NCI-H146 treated with DMSO at 0.1 percent for 48 hours (cell line): ENCODE measurements around the gene UROD.
"Not testable (repeated sequence)": the region's sequence is repeated elsewhere in the genome, so short reads cannot be mapped to it uniquely, and the experiment has no call there.

Source experiments
- DNase-seq: peaks from one replicate; lab custom pipeline; 2025; ENCODE audit not compliant: unreplicated experiment; lab: John Stamatoyannopoulos, UW

UROD gene

GRCh38 chr1:45038240-45038639, 26.2 kb downstream of the UROD start:
- DNase-seq: no peak

GRCh38 chr1:45038661-45039364, 26.8 kb downstream of the UROD start:
- no peak for DNase-seq

DNA sequence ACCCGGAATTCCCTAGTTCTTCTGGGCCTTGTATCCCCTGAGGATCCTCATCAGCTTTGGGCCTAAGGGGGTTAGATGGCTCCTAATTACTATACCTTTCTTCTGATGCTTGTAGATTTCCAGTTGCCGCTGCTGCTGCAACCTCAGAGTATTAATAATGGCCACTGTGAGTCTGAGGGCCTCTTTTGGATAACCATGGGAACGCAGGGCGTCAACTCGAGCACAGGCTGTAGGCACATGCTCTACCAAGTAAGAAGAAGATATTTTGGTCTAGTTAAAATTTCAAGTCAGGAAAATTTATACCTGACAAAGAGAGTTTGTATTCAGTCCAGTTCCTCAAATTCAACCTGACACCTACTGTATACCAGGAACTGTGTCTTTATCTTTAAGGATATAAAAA, 28.2 kb downstream of the UROD start:
- DNase-seq: no peak

GRCh38 chr1:45043094-45043493, 31.0 kb downstream of the UROD start:
- DNase-seq: no peak

GRCh38 chr1:45044916-45045315, 32.9 kb downstream of the UROD start:
- no peak for DNase-seq

DNA sequence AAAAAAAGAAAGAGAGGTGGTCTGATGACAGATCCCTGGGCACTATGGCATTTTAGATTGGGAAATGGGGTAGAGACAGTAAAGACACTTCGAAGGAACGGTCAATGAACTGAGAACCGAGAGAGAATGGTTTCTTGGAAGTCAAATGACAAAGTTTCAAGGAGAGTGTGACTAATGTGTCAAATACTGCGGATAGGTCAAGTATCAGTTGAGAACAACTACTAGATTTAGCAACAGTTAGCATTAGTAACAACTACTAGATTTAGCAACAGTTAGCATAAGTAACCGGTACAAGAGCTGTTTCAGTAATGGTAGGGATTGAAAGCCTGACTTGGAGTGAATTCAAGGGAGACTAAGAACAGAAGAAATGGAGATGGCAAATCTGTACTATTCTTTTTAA, 35.0 kb downstream of the UROD start:
- no peak for DNase-seq

DNA sequence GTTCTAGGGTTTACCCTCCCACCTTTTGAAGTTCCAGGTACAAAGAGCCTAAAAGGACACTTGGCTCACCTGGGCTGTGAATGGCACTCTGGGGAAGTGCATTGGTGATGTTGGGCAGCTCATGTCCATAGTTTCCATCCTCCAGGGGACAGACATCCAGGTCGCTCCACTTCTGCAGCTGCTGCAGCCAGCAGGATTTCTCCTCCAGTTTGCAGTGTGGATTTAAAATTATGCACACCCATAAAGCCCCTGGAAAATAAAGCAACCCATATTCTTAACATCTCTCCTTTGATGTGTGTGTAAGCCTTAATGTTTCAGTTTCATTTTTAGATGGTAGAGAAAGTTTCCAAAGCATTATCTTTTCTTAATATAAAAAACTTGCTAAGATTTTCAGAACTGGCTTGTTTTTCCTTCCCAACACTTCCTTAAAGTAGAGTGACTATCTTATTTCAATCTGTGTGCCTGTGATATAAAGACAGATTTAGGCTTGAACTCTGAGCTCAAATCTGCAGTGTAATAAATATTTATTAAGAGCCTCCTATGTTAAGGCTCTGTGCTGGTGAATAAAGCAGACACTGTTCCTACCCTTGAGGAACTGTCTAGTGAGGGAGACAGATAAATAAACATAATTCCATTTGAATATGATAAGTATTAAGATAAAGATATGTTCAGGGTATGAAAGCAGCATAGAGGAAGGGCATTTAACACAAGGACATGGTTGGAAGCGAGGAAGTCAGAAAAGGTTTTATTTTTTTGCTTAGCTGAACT, 39.1 kb downstream of the UROD start:
- no peak for DNase-seq

DNA sequence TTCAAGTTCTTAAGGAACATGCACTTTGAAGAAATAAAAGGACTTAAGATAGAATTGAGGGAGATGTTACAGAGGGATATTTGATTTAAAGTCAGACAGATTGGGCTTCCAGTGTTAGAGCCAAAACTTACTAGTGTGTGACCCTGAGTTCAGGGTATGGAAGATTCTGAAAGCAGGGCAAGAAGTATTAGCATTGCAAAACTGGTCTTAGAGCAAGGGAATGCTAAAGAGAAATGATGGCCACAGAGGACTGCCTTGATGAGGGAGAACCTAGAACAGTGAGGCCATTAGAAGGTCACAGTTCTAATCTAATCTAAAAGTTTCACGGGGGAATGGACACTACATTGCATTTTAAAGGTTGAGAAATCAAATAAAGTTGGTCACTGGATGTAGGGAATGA, 45.5 kb downstream of the UROD start:
- DNase-seq: no peak

DNA sequence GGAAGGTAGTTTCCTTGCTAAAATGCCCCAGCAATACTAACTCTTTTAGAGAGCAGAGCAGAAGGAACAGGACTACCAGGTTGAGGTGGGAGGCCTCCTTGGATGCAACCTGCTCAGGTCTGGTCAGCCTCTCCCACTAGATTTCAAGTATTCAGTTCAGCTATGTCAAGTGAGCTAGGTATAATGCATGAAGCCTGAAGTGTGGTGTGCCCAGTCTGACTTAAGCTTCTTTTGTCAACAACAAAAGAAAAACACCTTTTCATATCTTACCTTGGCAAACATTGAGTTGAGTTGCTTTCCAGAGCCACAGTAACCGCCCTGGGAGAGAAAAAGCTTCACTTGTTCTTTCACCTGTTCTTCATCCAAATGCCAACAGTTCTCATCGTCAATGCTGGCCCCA, 47.8 kb downstream of the UROD start:
- no peak for DNase-seq

DNA sequence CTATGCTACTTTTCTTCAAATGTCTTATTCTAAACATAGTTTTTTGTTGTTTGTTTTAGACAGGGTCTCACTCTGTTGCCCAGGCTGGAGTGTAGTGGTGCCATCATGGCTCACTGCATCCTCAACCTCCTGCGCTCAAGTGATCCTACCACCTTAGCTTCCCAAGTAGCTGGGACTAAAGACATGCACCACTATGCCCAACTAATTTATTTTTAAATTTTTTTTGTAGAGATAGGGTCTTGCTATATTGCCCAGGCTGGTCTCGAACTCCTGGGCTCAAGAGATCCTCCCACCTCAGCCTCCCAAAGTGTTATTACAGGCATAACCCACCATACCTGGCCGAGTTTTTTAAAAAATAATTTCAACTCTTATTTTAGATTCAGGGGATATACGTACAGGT, 50.4 kb downstream of the UROD start:
- not testable (repeated sequence) for DNase-seq

GRCh38 chr1:45065083-45065482, 53.0 kb downstream of the UROD start:
- DNase-seq: no peak
